Rectal smooth muscle tissue (tissue), 1 donor: ENCODE results near the gene ATXN10.

ENCODE experiments used
- H3K27ac ChIP-seq: one replicate; pipeline ENCODE4 v1.7.0; 2013; ENCODE audit warnings: low read depth, low read length, inconsistent platforms
- H3K27me3 ChIP-seq: one replicate; pipeline ENCODE4 v1.7.0; 2013; ENCODE audit warnings: low read length; ENCODE audit not compliant: control insufficient read depth, insufficient read depth
- H3K36me3 ChIP-seq: one replicate; pipeline ENCODE4 v1.7.0; 2013; ENCODE audit warnings: low read length; ENCODE audit not compliant: control insufficient read depth, insufficient read depth
- H3K4me1 ChIP-seq: one replicate; pipeline ENCODE4 v1.7.0; 2013; ENCODE audit warnings: low read length; ENCODE audit not compliant: control insufficient read depth, insufficient read depth
- H3K4me3 ChIP-seq: one replicate; pipeline ENCODE4 v1.7.0; 2013; ENCODE audit warnings: low read length
- H3K9ac ChIP-seq: one replicate; pipeline ENCODE4 v1.7.0; 2013; ENCODE audit warnings: low read length

The ATXN10 gene

DNA sequence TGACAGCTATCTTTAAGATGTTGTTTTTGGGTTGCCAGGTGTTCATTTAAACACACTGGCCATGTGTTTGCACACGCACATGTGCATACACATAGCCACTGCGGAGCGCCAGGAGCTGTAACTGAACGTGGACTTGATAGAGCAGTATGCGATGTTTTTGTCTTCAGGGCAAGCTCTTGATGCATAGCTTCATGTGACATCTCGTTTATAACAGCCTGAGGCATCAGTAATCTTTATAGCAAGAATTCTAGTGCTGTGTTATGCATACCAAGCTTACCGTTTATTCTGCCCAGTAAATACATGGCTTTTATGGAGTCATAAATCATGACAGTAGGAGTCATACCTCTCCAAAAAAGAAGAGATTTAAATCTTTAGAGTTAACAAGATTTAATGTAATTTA, 87.0 kb downstream of the ATXN10 start:
- no peaks in the 10 kb centered on the region for H3K27me3 ChIP-seq
- no peak overlapping the region for H3K27ac ChIP-seq
- H3K4me1 ChIP-seq: peaks cover 22% of the 10 kb centered on the region
- no peak overlapping the region for H3K9ac ChIP-seq
- peaks cover 3% of the 10 kb centered on the region for H3K36me3 ChIP-seq
- H3K4me3 ChIP-seq: no peak overlapping the region

DNA sequence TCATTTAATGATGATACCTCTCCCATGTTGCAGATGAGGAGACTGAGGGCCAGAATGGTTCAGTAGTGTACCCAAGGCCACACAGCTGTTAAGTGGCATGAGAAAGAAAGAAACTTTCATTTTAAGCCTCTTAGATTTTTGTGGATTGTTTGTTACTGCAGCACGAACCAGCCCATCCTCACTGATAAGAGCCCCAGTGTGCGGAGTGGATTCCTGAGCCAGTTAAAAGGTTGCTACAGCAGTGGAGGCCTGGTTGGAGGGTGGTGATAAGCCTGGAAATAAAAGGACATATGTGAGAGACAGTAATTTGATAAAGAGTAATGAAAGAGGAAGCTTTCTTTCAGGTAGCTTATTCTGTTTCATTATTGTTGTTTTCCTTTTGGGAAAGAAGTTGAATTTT, 89.0 kb downstream of the ATXN10 start:
- H3K27ac ChIP-seq: no peak overlapping the region
- H3K4me1 ChIP-seq: peaks cover 22% of the 10 kb centered on the region
- no peak overlapping the region for H3K4me3 ChIP-seq
- H3K9ac ChIP-seq: no peak overlapping the region
- H3K27me3 ChIP-seq: no peaks in the 10 kb centered on the region
- H3K36me3 ChIP-seq: no peaks in the 10 kb centered on the region

DNA sequence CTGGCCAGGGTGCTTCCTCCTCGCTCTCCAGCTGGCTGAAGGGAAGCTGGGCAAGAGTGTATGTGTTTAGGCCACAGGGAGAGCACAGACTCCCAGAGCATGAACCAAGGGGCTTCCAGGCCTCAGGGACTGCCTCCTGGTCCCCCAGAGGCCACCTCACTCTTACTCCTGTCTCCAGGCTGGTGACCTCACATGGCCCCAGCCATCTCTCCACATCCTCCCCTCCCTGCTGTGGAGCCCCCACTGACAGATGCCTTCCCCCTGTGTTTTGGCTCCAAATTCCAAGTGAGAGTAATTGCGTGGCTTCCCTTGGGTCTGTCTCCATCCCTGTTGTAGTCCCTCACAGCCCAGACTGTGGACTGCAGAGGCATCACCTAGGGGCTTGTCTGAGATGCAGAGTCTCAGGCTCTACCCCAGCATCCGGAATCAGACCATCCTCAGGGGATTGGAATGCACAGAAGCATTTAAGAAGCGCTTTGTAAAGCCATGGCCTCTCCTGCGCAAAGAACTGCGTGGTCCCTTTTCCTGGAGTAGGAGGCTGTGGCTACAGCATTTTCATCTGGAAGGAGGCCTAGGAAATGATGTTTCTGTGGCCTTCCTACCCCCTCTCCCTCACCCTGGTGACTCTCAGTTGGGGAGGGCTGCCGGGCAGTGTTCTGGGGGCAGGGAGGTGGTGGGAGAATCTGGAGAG, 91.1 kb downstream of the ATXN10 start:
- Histone ChIP-seq H3K36me3 (no peaks in the 10 kb centered on the region), H3K27ac (peak overlapping the region; percentile 18), H3K9ac (no peak overlapping the region)

DNA sequence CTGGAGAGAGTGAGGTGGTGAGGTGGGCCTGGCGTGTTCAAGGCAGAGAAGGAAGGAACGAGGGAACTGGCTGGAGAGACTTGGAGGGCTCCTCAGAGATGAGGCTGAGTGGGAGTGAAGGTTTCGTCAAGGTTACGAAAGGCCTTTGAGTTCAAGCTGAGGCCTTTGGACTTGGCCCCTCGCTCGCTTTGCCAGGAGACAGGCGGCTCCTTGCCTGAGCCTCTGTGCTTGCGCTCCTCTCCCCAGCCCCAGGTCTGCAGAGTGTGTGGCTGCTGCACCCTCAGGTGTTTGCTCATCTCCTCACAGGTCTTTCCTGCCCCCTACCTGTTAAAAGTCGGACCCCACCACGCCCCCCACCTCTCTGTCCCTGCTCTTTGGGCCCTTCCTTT, 91.6 kb downstream of the ATXN10 start:
- no peaks in the 10 kb centered on the region for H3K27me3 ChIP-seq
- H3K4me1 ChIP-seq: peaks cover 12% of the 10 kb centered on the region
- H3K4me3 ChIP-seq: no peak overlapping the region
- H3K27ac ChIP-seq: peak overlapping the region; percentile 18
- H3K9ac ChIP-seq: no peak overlapping the region
- H3K36me3 ChIP-seq: no peaks in the 10 kb centered on the region

More for the DNA sequence above, 91.1 kb downstream of the ATXN10 start:
- no peak overlapping the region for H3K4me3 ChIP-seq
- H3K27me3 ChIP-seq: no peaks in the 10 kb centered on the region
- H3K4me1 ChIP-seq: peaks cover 16% of the 10 kb centered on the region

DNA sequence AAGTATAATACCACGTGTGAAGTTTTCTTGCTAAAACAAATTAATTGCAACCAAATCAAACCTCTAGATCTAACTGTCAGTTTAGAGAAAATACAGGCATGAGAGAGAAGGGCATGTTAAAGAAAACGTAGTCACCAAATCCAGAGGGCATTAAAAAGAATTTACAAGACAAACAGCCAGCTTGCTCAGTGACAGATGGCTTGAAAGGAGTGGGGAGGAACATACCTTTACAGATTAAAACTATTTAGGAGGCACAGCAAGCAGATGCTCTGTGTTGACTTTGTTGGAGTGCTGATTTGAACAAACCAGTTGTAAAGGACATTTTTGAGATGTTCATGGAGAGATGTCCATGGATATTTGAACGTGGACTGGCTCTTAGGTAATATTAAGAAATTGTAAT, 96.9 kb downstream of the ATXN10 start:
- Histone ChIP-seq H3K4me1 (peaks cover 2% of the 10 kb centered on the region), H3K9ac (no peak overlapping the region), H3K27ac (no peak overlapping the region), H3K36me3 (peaks cover 2% of the 10 kb centered on the region), H3K27me3 (no peaks in the 10 kb centered on the region), H3K4me3 (no peak overlapping the region)

DNA sequence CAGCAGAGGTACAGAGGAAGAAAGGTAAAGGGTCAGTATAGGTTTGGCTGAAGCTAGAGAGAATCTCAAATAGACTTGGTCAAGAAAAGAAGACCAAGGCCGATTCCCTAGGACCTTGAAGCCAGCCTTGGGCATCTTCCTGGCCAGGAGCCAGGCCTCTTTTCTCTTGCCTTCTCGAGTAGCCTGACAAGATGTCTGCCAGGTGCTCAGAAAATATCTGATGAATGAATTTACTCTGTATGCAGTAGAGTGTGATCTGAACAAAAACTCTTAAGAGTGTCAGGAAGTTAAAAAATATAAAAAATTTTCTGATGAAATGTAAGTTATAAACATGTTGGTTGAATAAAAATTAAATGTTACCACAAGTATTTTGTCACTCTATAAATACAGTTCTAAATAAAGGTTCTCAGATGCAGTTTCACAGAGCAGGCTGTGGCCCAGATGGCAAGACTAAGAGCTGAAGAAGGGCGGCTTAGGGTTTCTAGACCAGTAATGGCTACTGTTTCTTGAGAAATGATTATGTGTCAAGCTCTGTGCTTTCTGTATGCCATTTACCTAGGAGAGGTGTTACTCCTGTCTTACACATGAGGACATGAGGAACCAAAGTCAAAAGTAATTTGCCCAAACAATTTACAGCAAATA, 98.1 kb downstream of the ATXN10 start:
- Histone ChIP-seq H3K4me3 (no peak overlapping the region), H3K27ac (no peak overlapping the region), H3K27me3 (no peaks in the 10 kb centered on the region), H3K9ac (no peak overlapping the region), H3K36me3 (peaks cover 2% of the 10 kb centered on the region), H3K4me1 (peaks cover 2% of the 10 kb centered on the region)

DNA sequence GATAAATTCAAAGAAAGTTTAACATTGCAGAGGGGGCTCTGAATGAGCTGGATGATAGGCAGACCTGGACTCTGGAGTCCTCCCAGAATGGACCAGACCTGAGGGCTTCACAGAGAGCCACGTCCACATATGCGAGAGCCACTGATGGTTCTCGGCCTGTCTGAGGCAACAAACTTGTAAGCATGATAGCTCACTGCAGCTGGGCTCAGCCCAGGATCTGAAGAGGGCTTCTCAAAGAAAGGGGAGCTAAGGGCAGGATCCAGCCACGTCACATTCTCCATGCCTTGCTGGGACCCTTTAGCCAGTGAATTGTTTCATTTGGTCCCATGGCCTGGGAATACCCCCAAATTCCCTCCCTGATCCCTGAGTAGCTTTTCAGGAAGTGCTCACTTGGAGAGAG, 98.9 kb downstream of the ATXN10 start:
- H3K9ac ChIP-seq: no peak overlapping the region
- peaks cover 2% of the 10 kb centered on the region for H3K36me3 ChIP-seq
- H3K27ac ChIP-seq: no peak overlapping the region
- no peak overlapping the region for H3K4me3 ChIP-seq
- peaks cover 2% of the 10 kb centered on the region for H3K4me1 ChIP-seq
- no peaks in the 10 kb centered on the region for H3K27me3 ChIP-seq

DNA sequence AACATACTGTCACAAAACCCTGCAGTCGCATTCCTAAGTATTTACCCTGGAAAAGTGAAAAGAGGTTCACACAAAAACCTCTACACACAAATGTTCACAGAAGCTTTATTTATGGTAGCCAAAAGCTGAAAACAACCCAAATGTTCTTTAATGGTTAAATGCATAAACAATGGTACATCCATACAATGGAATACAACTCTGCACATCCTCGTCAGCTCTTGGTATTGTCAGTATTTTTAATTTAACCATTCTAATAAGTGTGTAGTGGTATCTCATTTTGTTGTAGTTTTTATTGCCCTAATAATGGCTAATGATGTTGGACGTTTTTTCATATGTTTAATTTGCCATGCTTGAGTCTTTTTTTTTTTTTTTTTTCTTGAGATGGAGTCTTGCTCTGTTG, 99.4 kb downstream of the ATXN10 start:
- Histone ChIP-seq H3K27ac (no peak overlapping the region), H3K27me3 (no peaks in the 10 kb centered on the region), H3K9ac (no peak overlapping the region), H3K36me3 (peaks cover 2% of the 10 kb centered on the region), H3K4me3 (no peak overlapping the region), H3K4me1 (peaks cover 2% of the 10 kb centered on the region)

DNA sequence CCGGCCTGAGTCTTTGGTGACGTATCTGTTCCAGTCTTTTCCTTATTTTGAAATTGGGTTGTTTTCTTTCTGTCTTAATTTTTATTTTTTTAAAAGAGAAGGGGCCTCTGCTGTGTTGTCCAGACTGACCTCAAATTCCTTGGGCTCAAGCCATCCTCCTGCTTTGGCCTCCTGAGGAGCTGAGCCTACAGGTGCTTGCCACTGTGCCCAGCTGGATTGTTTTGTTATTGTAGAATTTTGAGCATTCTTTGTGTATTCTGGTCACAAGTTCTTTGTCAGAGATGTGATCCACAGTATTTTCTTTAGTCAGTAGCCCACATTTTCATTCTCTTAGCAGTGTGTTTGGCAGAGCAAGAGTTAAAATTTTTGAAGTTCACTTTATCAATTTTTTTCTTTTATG, 100.1 kb downstream of the ATXN10 start:
- peaks cover 2% of the 10 kb centered on the region for H3K4me1 ChIP-seq
- no peaks in the 10 kb centered on the region for H3K27me3 ChIP-seq
- peaks cover 2% of the 10 kb centered on the region for H3K36me3 ChIP-seq
- H3K4me3 ChIP-seq: no peak overlapping the region
- H3K27ac ChIP-seq: no peak overlapping the region
- no peak overlapping the region for H3K9ac ChIP-seq

DNA sequence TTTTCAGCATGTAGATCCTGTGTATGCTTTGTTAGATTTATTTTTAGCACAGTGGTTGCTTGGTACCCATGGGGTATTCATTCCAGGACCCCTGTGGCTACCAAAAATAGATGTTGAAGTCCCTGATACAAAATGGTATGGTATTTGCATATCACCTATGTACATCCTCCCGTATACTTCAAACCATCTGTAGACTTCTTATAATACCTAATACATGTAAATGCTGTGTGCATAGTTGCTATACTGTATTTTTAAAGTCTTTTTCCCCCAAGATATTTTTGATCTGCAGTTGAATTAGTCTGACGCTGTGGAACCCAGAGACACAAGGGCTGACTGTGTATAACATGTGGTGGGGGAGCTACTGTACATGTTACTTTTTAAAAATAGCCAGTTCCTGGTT, 101.1 kb downstream of the ATXN10 start:
- H3K27ac ChIP-seq: no peak overlapping the region
- H3K4me3 ChIP-seq: no peak overlapping the region
- H3K27me3 ChIP-seq: no peaks in the 10 kb centered on the region
- peaks cover 2% of the 10 kb centered on the region for H3K36me3 ChIP-seq
- peaks cover 6% of the 10 kb centered on the region for H3K4me1 ChIP-seq
- no peak overlapping the region for H3K9ac ChIP-seq

DNA sequence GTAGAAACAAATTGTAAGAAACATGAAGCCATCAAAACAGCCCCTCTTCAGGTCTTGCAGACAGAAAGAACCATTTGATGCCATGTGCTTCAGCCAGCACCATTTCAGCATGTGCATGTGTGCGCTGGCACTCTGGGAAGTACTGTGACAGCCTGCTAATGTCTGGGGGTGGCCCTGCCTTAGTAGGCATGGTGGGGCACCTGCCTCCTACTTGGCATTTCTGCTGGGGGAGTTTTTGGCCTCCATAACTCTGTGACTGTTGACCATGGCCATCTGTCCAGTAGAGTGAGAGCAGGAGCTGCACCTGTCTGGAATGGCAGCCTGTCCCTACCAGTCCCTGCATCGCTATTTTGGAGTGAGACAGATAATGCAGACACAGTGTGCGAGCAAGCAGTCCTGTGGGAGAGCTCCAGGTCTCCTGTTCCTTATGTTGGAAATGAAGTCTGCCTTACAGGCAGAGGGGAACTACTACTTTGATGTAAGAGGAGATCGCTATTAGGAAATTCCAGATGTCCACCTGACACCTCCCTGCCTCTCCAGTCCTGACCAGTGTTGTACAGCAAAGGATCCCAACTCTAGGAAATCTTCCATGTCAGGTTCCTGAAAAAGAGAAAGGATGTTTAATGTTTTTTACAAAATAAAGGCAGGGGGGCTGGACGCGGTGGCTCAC, 102.5 kb downstream of the ATXN10 start:
- no peaks in the 10 kb centered on the region for H3K27me3 ChIP-seq
- H3K4me3 ChIP-seq: no peak overlapping the region
- H3K27ac ChIP-seq: no peak overlapping the region
- H3K9ac ChIP-seq: no peak overlapping the region
- peaks cover 4% of the 10 kb centered on the region for H3K4me1 ChIP-seq
- H3K36me3 ChIP-seq: peaks cover 2% of the 10 kb centered on the region

DNA sequence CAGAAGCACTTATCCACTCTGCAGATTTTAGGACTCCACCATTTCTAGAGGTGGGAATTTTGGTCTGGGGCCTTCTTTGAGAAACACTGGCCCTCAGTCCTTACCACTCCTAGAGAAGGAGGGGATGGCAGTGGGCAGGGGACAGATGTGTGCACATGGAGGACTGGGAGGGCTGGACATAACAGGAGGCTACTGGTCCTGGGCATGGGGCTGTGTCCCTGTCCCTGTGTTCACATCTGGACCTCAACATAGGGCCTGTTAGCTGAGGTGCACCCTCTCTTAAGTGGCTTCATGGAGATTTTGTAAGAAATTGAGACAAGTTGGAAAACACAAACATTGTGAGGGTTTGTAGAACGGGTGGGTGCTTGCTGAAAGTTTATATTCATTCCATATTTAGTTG, 103.4 kb downstream of the ATXN10 start:
- Histone ChIP-seq H3K27ac (no peak overlapping the region), H3K4me3 (no peak overlapping the region), H3K27me3 (no peaks in the 10 kb centered on the region), H3K9ac (no peak overlapping the region), H3K4me1 (peaks cover 5% of the 10 kb centered on the region), H3K36me3 (no peaks in the 10 kb centered on the region)
